Stomach smooth muscle (tissue), 2 donors: Measurements from ENCODE around the gene CLRN2.

ENCODE experiments used
- H3K27ac ChIP-seq: one replicate; pipeline ENCODE4 v1.7.0; 2013; ENCODE audit warnings: mild to moderate bottlenecking, low read length, inconsistent platforms
- H3K27me3 ChIP-seq, 2 donors: one replicate each; pipeline ENCODE4 v1.7.0; 2013; ENCODE audit warnings: low read length in 2 of 2; ENCODE audit not compliant: insufficient read depth in 2 of 2, control insufficient read depth in 1 of 2
- H3K36me3 ChIP-seq, 2 donors: one replicate each; pipeline ENCODE4 v1.7.0; 2013; ENCODE audit warnings: low read length in 2 of 2; ENCODE audit not compliant: control insufficient read depth in 2 of 2, insufficient read depth in 2 of 2
- H3K4me1 ChIP-seq: one replicate; pipeline ENCODE4 v1.7.0; 2013; ENCODE audit warnings: low read length; ENCODE audit not compliant: control insufficient read depth, insufficient read depth
- H3K4me3 ChIP-seq, 2 donors: one replicate each; pipeline ENCODE4 v1.7.0; 2013; ENCODE audit warnings: low read length in 2 of 2
- H3K9ac ChIP-seq, 2 donors: one replicate each; pipeline ENCODE4 v1.7.0; 2013; ENCODE audit warnings: low read length in 2 of 2, mild to moderate bottlenecking in 1 of 2
- H3K9me3 ChIP-seq, 2 donors: one replicate each; pipeline ENCODE4 v1.7.0; 2013; ENCODE audit warnings: low read length in 2 of 2; ENCODE audit not compliant: control insufficient read depth in 2 of 2
- donor health status: healthy.
- donor health status: Pancreatic carcinoma.

The CLRN2 gene, protein sequence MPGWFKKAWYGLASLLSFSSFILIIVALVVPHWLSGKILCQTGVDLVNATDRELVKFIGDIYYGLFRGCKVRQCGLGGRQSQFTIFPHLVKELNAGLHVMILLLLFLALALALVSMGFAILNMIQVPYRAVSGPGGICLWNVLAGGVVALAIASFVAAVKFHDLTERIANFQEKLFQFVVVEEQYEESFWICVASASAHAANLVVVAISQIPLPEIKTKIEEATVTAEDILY

DNA sequence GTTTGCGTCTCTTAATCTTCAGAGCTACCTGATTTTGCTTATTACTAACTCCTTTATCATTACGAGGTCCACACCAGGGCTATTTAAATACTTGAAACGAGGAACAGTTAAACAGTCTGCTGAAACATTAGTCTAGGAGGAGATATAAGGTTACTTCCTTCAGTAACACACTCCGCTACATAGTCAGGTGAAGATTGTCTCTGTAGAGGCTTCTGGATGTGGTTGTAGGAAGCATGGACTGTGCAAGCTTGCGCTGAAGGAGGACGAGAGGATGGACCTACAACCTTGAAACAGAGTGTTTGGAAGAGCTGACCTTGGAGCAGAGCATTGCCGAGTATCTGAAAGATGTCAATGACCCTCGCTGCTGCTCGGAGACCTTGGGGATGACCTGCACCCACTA is at the start of gene CLRN2:
Gene CLRN2 (plus strand): TSS at position 301 of the 400 bp plus-strand sequence. CDS start 102 bp downstream, outside the sequence.
- Histone ChIP-seq H3K4me1 (peaks cover 16% of the 10 kb centered on the region), H3K9me3 (no peaks in the 10 kb centered on the region), H3K27me3 (peaks cover 0 to 2% of the 10 kb centered on the region in 2 donors), H3K36me3 (no peaks in the 10 kb centered on the region), H3K4me3 (no peak within 1 kb of the TSS), H3K9ac (no peak within 1 kb of the TSS), H3K27ac (no peak within 1 kb of the TSS)

DNA sequence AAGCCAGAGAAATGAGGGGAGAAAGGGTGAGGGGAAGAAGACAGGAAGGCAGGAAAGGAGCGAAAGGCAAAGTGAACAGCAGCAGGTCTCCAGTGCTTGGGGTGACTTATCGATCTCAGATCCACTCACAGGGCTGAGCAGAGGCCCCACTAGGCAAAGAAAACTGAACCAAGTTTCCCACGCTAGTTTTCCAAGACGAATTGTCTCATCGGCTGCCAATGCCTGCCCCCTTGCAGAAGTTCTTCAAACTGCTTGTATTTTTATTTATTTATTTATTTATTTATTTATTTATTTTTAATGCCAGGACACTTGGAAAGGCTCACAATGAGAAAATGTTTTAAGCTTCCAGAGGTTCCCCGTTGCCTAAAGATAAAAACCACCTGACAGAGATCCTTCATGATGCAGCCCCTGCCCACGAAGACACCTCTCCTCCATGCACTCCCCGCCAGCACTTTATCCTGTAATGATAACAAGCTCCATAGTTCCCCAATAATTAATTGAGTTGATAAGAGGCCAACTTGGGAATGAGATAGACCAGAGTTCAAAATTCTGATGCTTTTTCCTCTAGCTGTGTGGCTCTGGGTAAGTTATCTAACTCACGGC is 46.2 kb upstream of the CLRN2 start:
- H3K9me3 ChIP-seq, result no peaks in the 10 kb centered on the region

DNA sequence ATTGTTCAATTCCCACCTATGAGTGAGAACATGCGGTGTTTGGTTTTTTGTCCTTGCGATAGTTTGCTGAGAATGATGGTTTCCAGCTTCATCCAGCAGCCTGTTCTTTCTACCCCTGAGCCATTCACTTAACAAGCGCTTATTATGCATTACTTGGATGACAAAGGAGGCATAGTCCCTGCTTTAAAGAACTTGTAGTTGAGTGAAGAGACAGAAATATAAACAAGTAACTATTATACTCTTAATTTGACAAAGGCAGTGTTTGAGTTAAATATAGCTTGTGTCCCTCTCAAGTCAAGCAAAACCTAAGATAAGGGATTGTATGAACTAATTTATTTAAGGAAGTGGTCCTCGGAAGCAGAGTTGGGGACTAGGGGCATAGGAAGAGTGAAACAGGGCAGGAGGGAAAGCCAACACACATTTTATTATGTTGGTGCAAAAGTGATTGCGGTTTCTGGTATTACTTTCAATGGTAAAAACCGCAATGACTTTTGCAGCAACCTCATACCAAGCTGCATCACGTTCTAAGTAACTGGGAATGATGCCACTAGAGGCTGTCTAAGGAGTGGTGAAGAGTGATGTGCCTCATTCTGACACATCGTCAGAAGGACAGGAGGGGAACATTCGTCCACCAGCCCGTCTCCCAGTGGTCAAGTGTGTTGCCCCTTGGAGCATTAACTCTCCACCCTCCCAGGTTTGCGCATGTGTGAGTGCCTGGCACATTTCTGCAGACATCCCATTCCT is 44.9 kb upstream of the CLRN2 start:
- H3K27ac ChIP-seq, result no peak overlapping the region
- no peaks in the 10 kb centered on the region for H3K27me3 ChIP-seq
- H3K9ac ChIP-seq, result no peak overlapping the region
- H3K4me1 ChIP-seq, result no peaks in the 10 kb centered on the region
- H3K9me3 ChIP-seq, result no peaks in the 10 kb centered on the region
- no peak overlapping the region for H3K4me3 ChIP-seq
- H3K36me3 ChIP-seq, result no peaks in the 10 kb centered on the region

More for the DNA sequence above, 46.2 kb upstream of the CLRN2 start:
- Histone ChIP-seq H3K27me3 (no peaks in the 10 kb centered on the region), H3K4me1 (no peaks in the 10 kb centered on the region), H3K4me3 (no peak overlapping the region), H3K36me3 (no peaks in the 10 kb centered on the region), H3K27ac (no peak overlapping the region), H3K9ac (no peak overlapping the region)

DNA sequence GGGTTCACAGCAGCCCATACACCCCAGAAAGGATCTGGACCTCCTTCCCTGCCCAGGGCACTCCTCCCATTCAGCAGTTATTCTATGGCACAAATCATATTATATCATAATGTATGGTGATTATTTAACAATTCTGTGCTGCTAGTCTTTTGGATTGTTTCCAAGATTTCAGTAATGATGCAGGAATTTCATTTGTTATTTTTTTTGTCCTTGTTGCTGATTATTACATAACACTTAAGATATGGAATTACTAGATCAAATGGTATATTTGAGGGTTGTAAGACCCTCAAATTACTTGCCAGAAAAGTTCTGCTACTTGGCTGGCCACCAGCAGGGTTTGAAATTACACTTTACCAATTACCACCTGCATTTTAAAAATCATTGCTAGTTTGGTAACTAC is 39.5 kb upstream of the CLRN2 start:
- H3K27me3 ChIP-seq, result no peaks in the 10 kb centered on the region
- no peak overlapping the region for H3K4me3 ChIP-seq
- H3K9ac ChIP-seq, result no peak overlapping the region
- H3K27ac ChIP-seq, result no peak overlapping the region
- peaks cover 0 to under 1% of the 10 kb centered on the region in 2 donors for H3K9me3 ChIP-seq
- no peaks in the 10 kb centered on the region for H3K4me1 ChIP-seq
- H3K36me3 ChIP-seq, result peaks cover 0 to 6% of the 10 kb centered on the region in 2 donors

DNA sequence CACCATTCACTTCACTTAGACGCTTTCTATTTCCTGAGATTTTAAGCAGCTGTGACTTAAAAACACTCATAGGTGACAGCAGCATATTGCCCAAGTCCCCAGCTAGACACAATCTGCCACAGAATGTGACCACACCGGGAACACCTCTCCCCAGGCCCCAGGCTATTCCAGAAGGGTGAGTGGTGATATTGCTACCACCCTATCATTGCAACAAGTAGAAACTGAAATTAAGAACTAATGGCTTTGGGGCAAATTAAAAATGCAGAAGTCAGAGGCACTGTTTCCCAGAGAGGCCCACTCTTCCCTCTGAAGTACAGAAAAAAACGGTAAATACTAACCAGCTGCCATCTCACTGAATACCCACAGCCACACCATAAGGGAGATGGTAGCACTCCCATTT is 38.1 kb upstream of the CLRN2 start:
- Histone ChIP-seq H3K27ac (no peak overlapping the region), H3K27me3 (no peaks in the 10 kb centered on the region), H3K4me3 (no peak overlapping the region)

DNA sequence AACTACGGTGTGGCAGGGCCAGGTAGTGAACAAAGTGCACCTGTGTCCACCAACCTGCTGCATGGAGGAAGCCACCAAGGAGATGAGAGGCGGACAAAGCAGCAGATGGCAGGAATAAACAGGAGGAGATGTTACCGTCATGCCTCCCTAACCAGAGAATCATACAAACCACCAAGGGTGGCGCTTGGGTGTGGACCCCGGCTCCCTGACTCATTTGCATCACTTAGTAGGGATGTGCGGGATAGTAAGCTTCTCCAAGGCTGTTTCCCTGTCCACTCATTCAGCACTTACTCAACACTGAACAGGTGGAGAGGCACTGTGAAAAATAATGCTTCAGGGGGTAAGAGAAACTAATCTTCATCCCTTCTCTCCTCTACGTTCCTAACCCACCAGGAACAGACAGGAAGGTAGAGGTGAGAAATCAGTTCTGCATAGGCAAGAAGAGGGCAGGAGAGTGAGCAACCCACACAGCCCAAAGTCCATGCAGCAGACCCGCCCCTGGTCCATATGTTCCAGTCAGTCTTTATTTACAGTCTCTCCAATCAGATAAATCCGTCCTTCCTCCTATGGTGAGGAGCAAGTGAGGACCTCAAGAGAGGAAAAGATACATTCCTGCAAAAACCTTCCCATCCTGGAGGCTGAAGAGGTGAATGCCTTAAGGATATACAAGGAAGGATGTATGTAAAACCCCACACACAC is 37.0 kb upstream of the CLRN2 start:
- no peak overlapping the region for H3K4me3 ChIP-seq
- no peaks in the 10 kb centered on the region for H3K4me1 ChIP-seq
- peaks cover 4 to 10% of the 10 kb centered on the region in 2 donors for H3K9me3 ChIP-seq
- H3K27ac ChIP-seq, result no peak overlapping the region
- H3K27me3 ChIP-seq, result no peaks in the 10 kb centered on the region
- peaks cover 4 to 18% of the 10 kb centered on the region in 2 donors for H3K36me3 ChIP-seq
- H3K9ac ChIP-seq, result no peak overlapping the region

More for the DNA sequence above, 38.1 kb upstream of the CLRN2 start:
- H3K4me1 ChIP-seq, result no peaks in the 10 kb centered on the region
- no peak overlapping the region for H3K9ac ChIP-seq
- H3K9me3 ChIP-seq, result peaks cover 4 to 5% of the 10 kb centered on the region in 2 donors
- H3K36me3 ChIP-seq, result peaks cover 0 to 11% of the 10 kb centered on the region in 2 donors

DNA sequence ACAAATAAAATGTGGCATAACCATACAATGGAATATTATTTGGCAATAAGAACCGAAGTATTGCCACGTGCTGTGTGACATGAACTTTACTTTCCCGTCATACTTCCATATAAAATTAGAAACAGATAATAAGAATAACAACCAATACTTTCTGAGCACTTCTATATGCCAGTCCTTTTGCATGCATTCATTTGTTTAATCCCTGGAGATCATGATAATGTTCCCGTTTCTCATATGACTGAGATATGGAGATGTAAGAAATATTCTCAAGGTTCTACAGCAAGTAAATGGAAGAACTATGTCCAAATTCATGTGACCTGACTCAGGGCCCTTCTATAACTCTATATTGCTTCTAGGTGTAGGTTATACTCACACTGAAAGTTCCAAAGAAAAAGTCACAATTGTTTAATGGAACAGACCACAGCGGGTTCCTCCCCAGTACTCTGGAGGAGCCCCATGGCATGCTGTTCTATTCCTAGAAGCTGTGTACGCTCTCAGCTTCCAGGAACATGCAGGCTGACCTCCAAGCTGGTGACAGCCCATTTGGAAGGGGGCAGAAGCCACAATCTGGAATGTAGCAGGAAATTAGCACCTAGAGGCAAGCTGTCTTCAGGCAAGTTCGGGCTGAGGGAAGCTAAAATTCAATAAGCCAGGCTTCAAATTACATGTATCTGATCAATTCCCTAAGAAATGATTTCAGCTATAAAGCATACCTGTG is 34.6 kb upstream of the CLRN2 start:
- H3K36me3 ChIP-seq, result peaks cover 16 to 24% of the 10 kb centered on the region in 2 donors
- H3K27me3 ChIP-seq, result no peaks in the 10 kb centered on the region
- H3K4me3 ChIP-seq, result no peak overlapping the region
- no peak overlapping the region for H3K27ac ChIP-seq
- peaks cover 4 to 10% of the 10 kb centered on the region in 2 donors for H3K9me3 ChIP-seq
- H3K9ac ChIP-seq, result no peak overlapping the region
- no peaks in the 10 kb centered on the region for H3K4me1 ChIP-seq

DNA sequence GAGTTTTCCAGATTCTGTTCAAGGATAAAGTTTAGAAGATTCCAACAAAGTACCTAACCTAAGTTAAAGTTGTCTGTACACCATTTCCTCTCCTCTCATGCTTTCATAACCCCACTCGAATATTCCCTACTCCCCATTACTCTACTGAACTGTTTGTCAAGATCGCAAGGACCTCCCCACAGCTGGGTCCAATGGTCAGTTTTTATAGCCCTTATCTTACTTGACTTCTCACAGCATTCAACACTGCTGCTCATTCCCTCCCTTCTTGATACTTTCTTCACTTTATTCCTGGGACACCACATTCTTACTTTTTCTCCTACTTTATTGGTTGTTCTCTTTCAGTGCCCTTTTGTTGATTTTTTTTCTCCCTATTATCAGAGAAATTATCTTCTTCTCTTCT is 34.0 kb upstream of the CLRN2 start:
- H3K27ac ChIP-seq, result no peak overlapping the region
- no peak overlapping the region for H3K9ac ChIP-seq
- peaks cover 20 to 24% of the 10 kb centered on the region in 2 donors for H3K36me3 ChIP-seq
- no peaks in the 10 kb centered on the region for H3K27me3 ChIP-seq
- H3K4me3 ChIP-seq, result no peak overlapping the region
- H3K4me1 ChIP-seq, result no peaks in the 10 kb centered on the region
- H3K9me3 ChIP-seq, result peaks cover 4 to 10% of the 10 kb centered on the region in 2 donors

DNA sequence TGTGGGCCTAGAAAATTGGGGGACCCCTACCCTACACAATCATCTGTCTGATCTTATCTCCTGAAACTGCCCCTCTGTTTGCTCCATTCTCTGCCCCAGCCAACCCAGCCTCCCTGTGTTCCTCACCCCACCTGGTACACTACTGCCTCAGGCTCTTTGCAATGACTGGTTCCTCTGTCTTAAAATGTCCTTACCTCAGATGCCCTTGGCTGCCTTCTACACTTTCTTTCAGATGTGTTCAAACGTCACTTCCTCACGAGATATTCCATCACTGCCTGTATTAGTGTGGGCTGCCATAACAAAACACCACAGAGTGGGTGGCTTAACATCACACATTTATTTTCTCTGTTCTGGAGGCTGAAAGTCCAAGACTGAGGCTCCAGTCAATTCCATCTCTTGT is 32.2 kb upstream of the CLRN2 start:
- Histone ChIP-seq H3K9me3 (peaks cover 4 to 10% of the 10 kb centered on the region in 2 donors), H3K9ac (no peak overlapping the region), H3K36me3 (peaks cover 24 to 31% of the 10 kb centered on the region in 2 donors), H3K27ac (no peak overlapping the region), H3K27me3 (no peaks in the 10 kb centered on the region), H3K4me3 (no peak overlapping the region), H3K4me1 (no peaks in the 10 kb centered on the region)

DNA sequence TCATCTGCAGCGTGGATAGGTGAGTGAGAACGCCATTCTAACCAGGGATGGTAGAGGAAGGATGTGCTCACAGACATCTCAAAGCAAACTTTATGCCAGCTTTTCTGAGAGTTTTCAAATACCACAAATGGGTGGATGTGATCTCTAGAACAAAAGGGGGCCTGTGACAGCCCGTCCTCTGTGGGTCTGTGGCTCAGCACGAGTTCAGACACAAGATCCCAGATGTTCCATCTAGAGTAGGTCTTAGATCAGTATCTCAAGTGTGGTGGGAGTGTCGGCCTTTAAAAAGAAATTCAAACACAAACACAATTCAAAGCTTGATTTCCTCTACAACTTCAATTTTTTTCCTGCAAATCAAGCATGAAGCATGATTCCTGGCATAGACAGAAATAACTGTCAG is 25.8 kb upstream of the CLRN2 start:
- Histone ChIP-seq H3K27ac (no peak overlapping the region), H3K27me3 (no peaks in the 10 kb centered on the region), H3K4me1 (peaks cover 6% of the 10 kb centered on the region), H3K9me3 (no peaks in the 10 kb centered on the region), H3K4me3 (no peak overlapping the region), H3K36me3 (peaks cover 41 to 46% of the 10 kb centered on the region in 2 donors), H3K9ac (no peak overlapping the region)
